ENCODE data around the gene COMMD10.

DNA sequence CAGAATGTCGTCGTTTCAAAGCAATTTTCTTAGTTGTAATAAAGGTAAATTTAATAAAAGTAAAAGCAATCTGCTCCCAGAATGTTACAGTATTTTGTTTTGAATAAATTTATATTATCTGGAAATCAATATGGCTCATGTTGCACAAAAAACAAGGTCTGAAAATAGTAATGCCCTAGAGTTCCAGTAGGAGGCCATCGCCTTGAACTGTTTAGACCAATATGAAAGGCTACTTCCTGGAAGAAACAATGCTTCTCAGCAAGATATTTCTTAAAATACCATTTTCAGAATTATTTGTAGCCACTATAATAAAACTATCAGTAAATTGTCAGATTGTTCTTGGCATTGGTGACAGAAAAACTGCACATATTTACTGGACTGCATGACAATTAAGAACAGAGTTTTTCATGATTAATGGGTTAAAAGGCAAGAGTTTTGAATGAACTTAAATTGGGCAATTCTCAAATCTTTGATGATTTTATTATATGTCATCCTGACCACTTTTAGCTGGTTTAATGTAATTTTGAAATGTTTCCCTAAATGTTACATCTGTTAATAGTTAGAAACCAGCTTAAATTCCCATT is 153.2 kb downstream of the COMMD10 start:
- TF ChIP-seq CTCF (IDR thresholded peaks at IDR 0.05; ENCODE audit: low read depth, low read length) (peak; percentile 10), POLR2A (IDR thresholded peaks at IDR 0.05; ENCODE audit: extremely low read depth, insufficient read length) (no peak), MAX (IDR thresholded peaks at IDR 0.05; ENCODE audit: low read depth, low read length) (no peak)
